GM12878 (cell line): ENCODE measurements around the gene NINJ1. TPM values are rescaled to one million over a fixed set of nuclear protein-coding genes. Genes with fewer than 3 reads are reported as not detected.

Experiments
- ATAC-seq: fragments of 200-7000 bp; cut with Tn5 transposase; 3 replicates; pipeline ENCODE4 v1.9.1; 2020; ENCODE audit warnings: mild to moderate bottlenecking, moderate library complexity
- BruUV-seq: library from RNA; stranded (reverse); fragments of 400-500 nt; replicated peaks from 2 replicates; lab custom pipeline; 2021; lab: Mats Ljungman, UMichigan
- CTCF ChIA-PET: fragments of 300-600 bp; sonication (Branson Sonifier 250); formaldehyde crosslinking; extraction: SDS; loops from one replicate; lab custom pipeline; 2021; ENCODE audit warnings: inconsistent platforms; lab: Yijun Ruan, JAX
- POLR2A ChIA-PET: fragments of 350-600 bp; formaldehyde crosslinking; extraction: SDS; loops from one replicate; lab custom pipeline; 2021; ENCODE audit warnings: inconsistent platforms; lab: Charles Lee
- RAD21 ChIA-PET: fragments of 300-600 bp; sonication (Branson Sonifier 250); formaldehyde crosslinking; loops from one replicate; lab custom pipeline; 2023; ENCODE audit warnings: antibody characterized with exemption; ENCODE audit not compliant: unreplicated experiment; lab: Charles Lee
- SMC1A ChIA-PET: fragments of 300-600 bp; sonication (Branson Sonifier 250); formaldehyde crosslinking; loops from one replicate; lab custom pipeline; 2023; ENCODE audit not compliant: unreplicated experiment, uncharacterized antibody; lab: Charles Lee
- DNase-seq: peaks from one replicate; pipeline ENCODE4 v3.0.0-alpha.2; 2011; ENCODE audit warnings: low read depth, low spot score
- FAIRE-seq: peaks from 3 replicates; lab custom pipeline; 2011; peaks lifted over from hg19 to GRCh38; lab: Jason Lieb, UNC
- H2AFZ ChIP-seq: 2 replicates; pipeline ENCODE4 v1.6.0; 2011; ENCODE audit warnings: low read depth, low read length, control low read depth; ENCODE audit not compliant: control insufficient read depth
- H3K27ac ChIP-seq: 2 replicates; pipeline ENCODE4 v1.5.1; 2011; ENCODE audit warnings: control low read depth; ENCODE audit not compliant: control insufficient read depth, insufficient read depth
- H3K27me3 ChIP-seq, 2 experiments: replicated peaks in 1 of 2; 2 replicates each; pipeline versions ENCODE4 v1.6.0 to v1.6.1; 2011; ENCODE audit warnings: low read length in 1 of 2; ENCODE audit not compliant: control insufficient read depth in 2 of 2, insufficient read depth in 2 of 2
- H3K36me3 ChIP-seq, 2 experiments: 2 replicates each; pipeline ENCODE4 v1.5.1; 2011; ENCODE audit warnings: low read length in 1 of 2; ENCODE audit not compliant: control insufficient read depth in 2 of 2, insufficient read depth in 2 of 2
- H3K4me1 ChIP-seq: 2 replicates; pipeline ENCODE4 v1.6.1; 2011; ENCODE audit warnings: mild to moderate bottlenecking, low read length, moderate library complexity, mixed read lengths; ENCODE audit not compliant: control insufficient read depth, insufficient read depth
- H3K4me2 ChIP-seq: 2 replicates; pipeline ENCODE4 v1.6.0; 2011; ENCODE audit warnings: control low read depth; ENCODE audit not compliant: control insufficient read depth, insufficient read depth
- H3K4me3 ChIP-seq: fragments of 200-600 bp; sonication (generic); 2 replicates; pipeline ENCODE4 v1.5.1; 2016
- H3K79me2 ChIP-seq: 2 replicates; pipeline ENCODE4 v1.6.0; 2011; ENCODE audit warnings: low read length; ENCODE audit not compliant: control insufficient read depth, insufficient read depth
- H3K9ac ChIP-seq: 2 replicates; pipeline ENCODE4 v1.8.0; 2011; ENCODE audit warnings: low read length, control low read depth, mixed read lengths; ENCODE audit not compliant: control insufficient read depth, insufficient read depth
- H3K9me3 ChIP-seq: replicated peaks from 3 replicates; pipeline ENCODE4 v1.5.1; 2011; ENCODE audit warnings: mild to moderate bottlenecking, low read length; ENCODE audit not compliant: control insufficient read depth, insufficient read depth
- H4K20me1 ChIP-seq: 2 replicates; pipeline ENCODE4 v1.6.0; 2011; ENCODE audit not compliant: control insufficient read depth, insufficient read depth
- GATAD2B ChIP-seq: fragments of 450-650 bp; conservative IDR thresholded peaks from 2 replicates; pipeline ENCODE4 v1.6.1; 2017; ENCODE audit warnings: low read depth, mild to moderate bottlenecking, moderate library complexity
- KLF5 ChIP-seq: fragments of 450-650 bp; IDR thresholded peaks from 2 replicates; pipeline ENCODE4 v1.6.1; 2014; ENCODE audit warnings: mild to moderate bottlenecking; ENCODE audit not compliant: partially characterized antibody
- NR2C1 ChIP-seq: fragments of 450-650 bp; IDR thresholded peaks from 2 replicates; pipeline ENCODE4 v1.6.1; 2017; ENCODE audit warnings: antibody characterized with exemption, mild to moderate bottlenecking, moderate library complexity
- RUNX3 ChIP-seq: IDR thresholded peaks from 2 replicates; pipeline ENCODE4 v1.6.1; 2012; ENCODE audit warnings: low read length, inconsistent platforms
- WRNIP1 ChIP-seq: IDR thresholded peaks from 2 replicates; pipeline ENCODE4 v1.6.1; 2011; ENCODE audit warnings: low read depth, low read length, improper control_type of control experiment, borderline replicate concordance
- YY1 ChIP-seq: IDR thresholded peaks from 2 replicates; pipeline ENCODE4 v1.6.1; 2011; ENCODE audit warnings: low read depth, mild to moderate bottlenecking, low read length
- WGBS: methylation state at CpG from one replicate; pipeline ENCODE4 v1.1.6; 2016; ENCODE audit warnings: low lambda C conversion rate; ENCODE audit not compliant: insufficient replicate concordance, insufficient coverage; ENCODE audit errors: missing lambda C conversion rate; 5-methylcytosine and 5-hydroxymethylcytosine counted together
- in situ Hi-C: fragments of 300-500 bp; cut with MboI; formaldehyde crosslinking; loops from 9 replicates; pipeline ENCODE4 v1.14.3; 2018; ENCODE audit warnings: mixed read lengths
- intact Hi-C: fragments of 100-400 bp; cut with micrococcal nuclease; formaldehyde crosslinking; loops from one replicate; pipeline ENCODE4 v1.14.2; 2022; ENCODE audit not compliant: unreplicated experiment
- polyA plus RNA-seq, 11 experiments: library from polyadenylated mRNA; depleted of rRNA in 4 of 11; unstranded in 6 of 11; stranded (reverse) in 5 of 11; fragments of >200 nt; fragmentation: Nextera tagmentation in 4 of 11; fragmentation: Illumina TruSeq in 1 of 11; extraction: Ambion mirVana in 4 of 11; extraction: Trizol in 1 of 11; gene quantifications; 1 replicate in 1 of 11; 2 replicates in 10 of 11; pipeline versions ENCODE4 v1.2.1 to v1.2.3, GENCODE V29; 2011 to 2016; ENCODE audit warnings: inconsistent platforms in 2 of 11, missing spikeins in 2 of 11, low read depth in 1 of 11
- total RNA-seq, 4 experiments: library from RNA; depleted of rRNA in 3 of 4; stranded (reverse); fragments of >200 nt in 3 of 4; fragmentation: Illumina TruSeq in 1 of 4; extraction: Trizol in 1 of 4; gene quantifications; 2 replicates each; pipeline versions ENCODE4 v1.2.1 to v1.2.3, GENCODE V29; 2013 to 2021

Gene NINJ1
- total and polyA plus RNA-seq, 10 of the 15 experiments (the other 5 are each of a cell fraction or from before 2014, with no cell fraction given) = 0.64 to 33.5 (median 17.1) TPM

DNA sequence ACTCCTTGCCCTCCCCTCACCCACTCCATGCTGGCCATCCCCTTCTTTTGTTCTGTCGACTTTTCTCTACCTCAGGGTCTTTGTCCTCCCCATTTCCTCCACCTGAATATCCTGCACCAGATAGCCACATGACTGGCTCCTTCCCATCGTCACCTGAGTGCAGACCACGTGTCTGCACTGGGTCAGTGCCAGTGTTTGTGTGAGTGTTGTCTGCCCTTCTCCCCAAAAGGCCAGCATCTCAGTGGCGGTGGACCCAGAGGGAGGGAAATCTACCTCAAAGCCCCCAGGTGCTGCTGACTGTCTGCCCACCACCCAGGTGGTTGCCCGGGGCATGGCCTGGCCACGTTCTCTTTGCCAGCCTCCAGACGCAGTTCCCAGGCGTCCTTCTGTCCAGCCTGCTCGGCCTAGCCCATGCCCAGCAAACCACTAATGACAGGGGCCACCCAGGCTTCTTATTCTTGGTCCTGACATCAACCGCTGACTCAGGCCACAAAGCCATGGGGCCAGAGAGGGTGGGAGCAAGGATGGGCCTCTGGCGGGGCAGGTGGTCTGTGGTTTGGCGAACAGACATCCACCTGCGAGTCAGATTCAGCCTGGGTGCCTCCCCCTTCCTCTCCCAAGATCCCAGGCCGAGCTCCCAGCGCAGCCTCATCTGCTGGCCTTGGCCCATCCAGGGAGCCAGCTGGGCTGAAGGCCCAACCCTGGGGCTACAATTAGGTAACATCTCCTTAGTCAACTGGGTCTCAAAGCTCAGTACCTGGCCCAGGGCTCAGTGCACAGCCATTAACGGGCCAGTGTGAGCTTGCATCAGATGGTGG lies 5.5 kb upstream of the NINJ1 start:
- Histone ChIP-seq H4K20me1 (no peaks in the 10 kb centered on the region), H3K36me3 (no peaks in the 10 kb centered on the region), H3K79me2 (no peaks in the 10 kb centered on the region), H3K4me2 (no peak overlapping the region), H3K4me1 (peaks cover 20% of the 10 kb centered on the region), H3K9me3 (no peaks in the 10 kb centered on the region), H3K9ac (no peak overlapping the region), H3K27me3 (no peaks in the 10 kb centered on the region; a peak in 1 of 4 replicates), H2AFZ (no peak overlapping the region), H3K27ac (no peak overlapping the region), H3K4me3 (no peak overlapping the region)
- no peak for TF ChIP-seq YY1
- TF ChIP-seq RUNX3 = 0 out of 2 replicates have a peak, but pooled peaks have one; percentile 5
- TF ChIP-seq WRNIP1 = no peak
- no peak for TF ChIP-seq KLF5
- TF ChIP-seq NR2C1 = no peak
- TF ChIP-seq GATAD2B = no peak
- ATAC-seq (no peak), FAIRE-seq (no peak), DNase-seq (no peak)
- ChIA-PET CTCF (interaction anchor here (0.7 to 1.9 kb wide), 2 partner anchors 14 to 132 kb away, joined by 3 to 10 read pairs; no protein-coding TSS in a partner anchor), SMC1A (interaction anchor here (0.6 kb wide), 1 partner anchor 1100 kb away, joined by 3 read pairs; no protein-coding TSS in a partner anchor), RAD21 (interaction anchor here (1.9 kb wide), 1 partner anchor 31 kb away, joined by 7 read pairs; no protein-coding TSS in a partner anchor), POLR2A (interaction anchor here (0.6 kb wide), 1 partner anchor 66 kb away, joined by 3 read pairs; no protein-coding TSS in a partner anchor)
- intact Hi-C loops (no loop called here), in situ Hi-C loops (no loop called here)
- BruUV-seq = no TSS peak
- WGBS = 41% methylated on average over 16 of the region's 16 CpGs
